ENCODE measurements around the gene PLD5. TPM values are rescaled to one million over a fixed set of nuclear protein-coding genes. Genes with fewer than 3 reads are reported as not detected.

Gene PLD5
- total RNA-seq, 4 donors from 2014 or later = 0.16 TPM; not detected in 3

DNA sequence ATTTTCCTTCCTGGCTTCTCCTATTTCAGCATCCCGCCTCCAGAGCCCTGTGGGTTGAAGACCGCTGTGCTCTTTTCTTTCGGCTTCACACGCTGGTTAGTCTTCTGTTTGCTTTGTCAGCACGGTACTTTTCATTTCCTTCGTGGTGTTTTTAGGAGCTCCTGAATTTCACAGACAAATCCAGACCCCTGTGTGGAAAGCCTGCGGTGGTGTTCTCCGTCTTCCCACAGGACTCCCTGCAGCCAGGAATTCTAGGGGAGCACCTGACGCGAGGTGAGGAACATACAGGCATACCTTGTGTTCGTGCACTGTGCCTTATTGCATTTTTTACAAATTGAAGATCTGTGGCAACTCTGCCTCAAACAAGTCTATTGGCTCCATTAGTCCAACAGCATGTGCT lies 315.4 kb downstream of the PLD5 start:
- TF ChIP-seq, protein P1, sequence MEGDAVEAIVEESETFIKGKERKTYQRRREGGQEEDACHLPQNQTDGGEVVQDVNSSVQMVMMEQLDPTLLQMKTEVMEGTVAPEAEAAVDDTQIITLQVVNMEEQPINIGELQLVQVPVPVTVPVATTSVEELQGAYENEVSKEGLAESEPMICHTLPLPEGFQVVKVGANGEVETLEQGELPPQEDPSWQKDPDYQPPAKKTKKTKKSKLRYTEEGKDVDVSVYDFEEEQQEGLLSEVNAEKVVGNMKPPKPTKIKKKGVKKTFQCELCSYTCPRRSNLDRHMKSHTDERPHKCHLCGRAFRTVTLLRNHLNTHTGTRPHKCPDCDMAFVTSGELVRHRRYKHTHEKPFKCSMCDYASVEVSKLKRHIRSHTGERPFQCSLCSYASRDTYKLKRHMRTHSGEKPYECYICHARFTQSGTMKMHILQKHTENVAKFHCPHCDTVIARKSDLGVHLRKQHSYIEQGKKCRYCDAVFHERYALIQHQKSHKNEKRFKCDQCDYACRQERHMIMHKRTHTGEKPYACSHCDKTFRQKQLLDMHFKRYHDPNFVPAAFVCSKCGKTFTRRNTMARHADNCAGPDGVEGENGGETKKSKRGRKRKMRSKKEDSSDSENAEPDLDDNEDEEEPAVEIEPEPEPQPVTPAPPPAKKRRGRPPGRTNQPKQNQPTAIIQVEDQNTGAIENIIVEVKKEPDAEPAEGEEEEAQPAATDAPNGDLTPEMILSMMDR (IDR thresholded peaks at IDR 0.05; ENCODE audit: low read depth) = no peak

DNA sequence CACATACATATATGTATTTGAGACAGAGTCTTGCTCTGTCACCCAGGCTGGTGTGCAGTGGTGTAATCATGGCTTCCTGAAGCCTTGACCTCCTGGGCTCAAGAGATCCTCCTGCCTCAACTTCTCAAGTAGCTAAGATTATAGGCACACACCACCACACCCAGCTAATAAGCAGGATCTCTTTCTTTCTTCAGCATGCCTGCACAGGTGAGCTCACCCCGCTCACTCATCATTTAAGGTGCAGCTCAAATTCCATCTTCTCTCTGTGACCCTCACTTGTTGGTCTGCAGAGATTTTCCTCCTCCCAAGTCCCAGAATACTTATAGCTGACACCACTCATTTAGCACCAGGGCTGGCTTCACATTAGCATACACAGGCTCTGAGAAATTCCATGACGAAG lies 316.5 kb downstream of the PLD5 start:
- TF ChIP-seq, protein P1 (IDR thresholded peaks at IDR 0.05; ENCODE audit: low read depth) = no peak

DNA sequence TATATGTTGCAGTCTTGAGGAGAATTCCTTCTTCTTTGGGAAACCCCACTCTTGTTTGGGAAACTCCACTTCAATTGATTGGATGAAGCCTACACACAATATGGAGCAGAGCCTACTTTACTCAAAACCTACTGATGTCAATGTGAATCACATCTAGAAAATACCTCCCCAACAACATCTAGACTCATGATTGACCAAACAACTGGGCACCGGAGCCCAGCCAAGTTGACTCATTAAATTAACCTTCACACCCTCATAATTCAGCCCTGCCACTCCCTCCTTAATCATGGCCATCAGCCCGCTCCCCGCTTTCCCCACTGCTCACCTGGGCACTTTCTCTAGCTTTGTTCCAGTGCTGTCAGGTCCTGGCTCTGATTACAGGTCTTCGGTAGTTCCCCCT lies 317.5 kb downstream of the PLD5 start:
- TF ChIP-seq, protein P1 (IDR thresholded peaks at IDR 0.05; ENCODE audit: low read depth) = no peak

DNA sequence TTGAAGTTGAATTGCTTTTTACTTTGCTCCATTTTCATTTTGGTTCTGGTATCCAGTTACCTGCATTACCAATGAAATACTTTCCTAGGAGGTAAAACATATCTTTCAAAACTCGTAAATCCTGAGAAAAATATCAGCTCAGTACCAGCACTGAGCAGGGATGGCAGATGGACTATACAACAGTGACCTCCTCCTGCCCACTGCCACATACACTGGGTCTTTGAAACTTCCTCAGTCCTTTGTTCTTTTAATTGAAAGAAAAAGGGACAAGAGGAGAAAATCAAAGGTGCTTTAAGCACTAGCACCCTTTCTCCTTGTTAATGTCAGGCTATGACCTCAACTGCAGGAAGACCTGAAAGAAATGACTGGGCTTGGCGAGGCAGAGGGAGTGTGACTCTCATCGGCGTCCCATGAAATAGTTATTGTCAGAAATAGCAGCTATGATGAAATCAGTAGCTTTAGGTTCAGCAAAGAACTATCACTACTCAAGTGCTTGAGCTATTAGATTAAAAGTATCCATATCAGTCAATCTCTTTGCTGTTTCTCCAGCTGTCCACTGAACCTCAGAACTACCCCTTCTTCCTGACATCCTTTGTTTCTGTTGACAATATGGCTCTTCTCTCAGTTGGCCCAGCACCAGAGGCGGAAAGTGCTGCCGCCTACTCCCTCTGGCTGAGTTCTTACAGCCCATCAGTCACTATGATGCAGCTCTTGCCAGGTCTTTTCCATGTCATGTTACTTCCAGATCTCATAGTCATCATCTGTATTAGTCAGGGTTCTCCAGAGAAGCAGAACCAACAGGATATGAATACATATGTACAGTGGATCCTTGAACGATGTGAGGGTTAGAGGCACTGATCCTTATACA lies 318.6 kb downstream of the PLD5 start:
- TF ChIP-seq, protein P1 (IDR thresholded peaks at IDR 0.05; ENCODE audit: low read depth) = no peak

DNA sequence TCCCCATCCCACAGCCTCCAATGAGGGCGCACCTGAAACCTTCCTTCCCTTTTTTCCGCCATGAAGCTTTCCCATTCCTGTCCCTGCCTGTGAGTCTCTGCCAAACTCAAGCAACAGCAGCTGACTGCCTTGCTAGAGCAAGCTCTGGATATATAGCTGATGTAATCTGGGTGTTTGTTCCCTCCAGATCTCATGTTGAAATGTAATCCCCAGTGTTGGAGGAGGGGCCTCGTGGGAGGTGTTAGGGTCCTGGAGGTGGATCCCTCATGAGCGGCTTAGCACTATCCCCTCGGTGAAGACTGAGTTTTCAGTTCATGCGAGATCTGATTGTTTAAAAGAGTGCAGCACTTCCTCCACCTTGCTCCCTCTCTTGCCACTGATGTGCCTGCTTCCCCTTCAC lies 321.2 kb downstream of the PLD5 start:
- TF ChIP-seq, protein P1 (IDR thresholded peaks at IDR 0.05; ENCODE audit: low read depth) = no peak

DNA sequence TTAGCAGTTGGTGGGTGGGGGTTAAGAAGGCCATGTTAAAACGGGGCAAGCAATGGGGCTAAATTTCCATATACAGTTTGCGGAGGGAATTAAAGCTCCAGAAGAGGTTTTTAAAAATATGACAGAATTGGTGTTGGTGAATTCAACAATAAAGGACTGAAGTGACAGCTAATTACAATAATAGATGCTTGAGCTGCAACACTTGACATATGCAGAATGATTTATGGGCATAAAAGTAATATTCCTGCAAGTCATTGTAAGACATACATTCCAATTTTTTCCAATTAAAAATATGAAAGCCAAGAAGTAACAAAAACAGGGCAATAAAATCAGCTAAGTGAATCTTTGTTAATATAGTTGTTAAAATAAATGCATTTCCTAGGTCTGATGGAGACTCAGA lies 323.4 kb downstream of the PLD5 start:
- TF ChIP-seq, protein P1 (IDR thresholded peaks at IDR 0.05; ENCODE audit: low read depth) = no peak

DNA sequence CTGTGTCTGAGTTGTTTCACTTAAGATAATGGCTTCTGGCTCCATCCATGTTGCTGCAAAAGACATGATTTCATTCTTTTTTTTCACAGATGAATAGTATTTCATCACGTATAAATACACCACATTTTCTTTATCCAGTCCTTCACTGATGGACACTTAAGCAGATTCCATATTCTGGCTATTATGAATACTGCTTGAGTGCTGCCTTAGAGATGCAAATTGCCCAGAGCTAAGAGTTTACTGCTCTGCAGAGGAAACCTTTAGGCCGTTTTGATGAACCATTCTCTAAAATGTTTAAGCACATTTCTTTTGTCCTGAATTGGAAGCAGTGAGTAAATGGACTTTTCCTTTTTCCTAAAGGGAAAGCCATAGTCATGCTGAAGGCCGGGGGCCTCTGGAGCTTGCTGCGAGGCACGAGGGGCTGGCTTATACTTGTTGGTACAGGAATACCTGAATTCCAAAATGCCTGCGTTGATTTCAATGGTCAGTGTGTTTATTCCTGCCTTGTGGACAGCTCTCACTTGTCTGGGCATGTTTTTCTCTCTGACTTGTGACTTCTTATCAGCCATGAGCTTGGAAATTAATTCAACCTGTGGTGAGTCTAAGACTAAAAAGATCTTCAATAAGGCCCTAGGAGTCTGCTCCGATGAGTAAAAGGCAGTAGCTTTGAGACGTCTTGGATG lies 324.6 kb downstream of the PLD5 start:
- TF ChIP-seq, protein P1 (IDR thresholded peaks at IDR 0.05; ENCODE audit: low read depth) = no peak

Data from subcutaneous adipose tissue (tissue), 4 donors.